OCI-LY3 (cell line): Measurements from ENCODE around the gene ACBD3.

Source experiments
- CTCF ChIP-seq: fragments of 200-600, 300-600 bp; sonication (generic); IDR thresholded peaks from 2 replicates; pipeline ENCODE4 v1.5.1; 2014; ENCODE audit warnings: antibody characterized with exemption, low read length, low read depth
- EZH2phosphoT487 ChIP-seq: fragments of 200-600 bp; shearing (Covaris generic); IDR thresholded peaks from 2 replicates; pipeline ENCODE4 v1.6.1; 2018; ENCODE audit warnings: antibody characterized with exemption, mixed run types, low read depth

GRCh38 chr1:226134170-226135058 lies 52.1 kb downstream of the ACBD3 start:
- no peak for TF ChIP-seq CTCF
- TF ChIP-seq EZH2phosphoT487: no peak
